Trophoblast cell (in vitro differentiated cells and primary cell): Measurements from ENCODE around the gene CPXM2.

Experiments
- DNase-seq, 2 donors: peaks; one replicate each; pipeline ENCODE4 v3.0.0-alpha.2; 2016
- H2AFZ ChIP-seq: 2 replicates; pipeline ENCODE4 v1.6.1; 2013; ENCODE audit warnings: low read length, moderate library complexity, mild to moderate bottlenecking; ENCODE audit not compliant: insufficient read depth, poor library complexity
- H2AK5ac ChIP-seq: 2 replicates; pipeline ENCODE4 v1.6.1; 2013; ENCODE audit warnings: mild to moderate bottlenecking, low read length
- H2BK120ac ChIP-seq: 2 replicates; pipeline ENCODE4 v1.6.1; 2013; ENCODE audit warnings: low read length, mild to moderate bottlenecking, moderate library complexity; ENCODE audit not compliant: insufficient read depth, poor library complexity
- H2BK12ac ChIP-seq: 2 replicates; pipeline ENCODE4 v1.6.1; 2013; ENCODE audit warnings: mild to moderate bottlenecking, low read length, moderate library complexity
- H2BK5ac ChIP-seq: 2 replicates; pipeline ENCODE4 v1.6.1; 2013; ENCODE audit warnings: low read length, low read depth, moderate library complexity, mild to moderate bottlenecking; ENCODE audit not compliant: poor library complexity
- H3K14ac ChIP-seq: 2 replicates; pipeline ENCODE4 v1.6.1; 2013; ENCODE audit warnings: mild to moderate bottlenecking, low read length
- H3K18ac ChIP-seq: 2 replicates; pipeline ENCODE4 v1.6.1; 2013; ENCODE audit warnings: mild to moderate bottlenecking, low read length
- H3K23ac ChIP-seq: 2 replicates; pipeline ENCODE4 v1.6.1; 2013; ENCODE audit warnings: low read length
- H3K27ac ChIP-seq: 2 replicates; pipeline ENCODE4 v1.5.1; 2013; ENCODE audit warnings: low read depth, mild to moderate bottlenecking, inconsistent platforms, low read length, moderate library complexity
- H3K27me3 ChIP-seq: 2 replicates; pipeline ENCODE4 v1.6.1; 2013; ENCODE audit warnings: inconsistent platforms, mild to moderate bottlenecking, low read length, moderate library complexity; ENCODE audit not compliant: insufficient read depth
- H3K36me3 ChIP-seq, 2 experiments: 1 replicate in 1 of 2; 2 replicates in 1 of 2; pipeline ENCODE4 v1.6.1; 2013; ENCODE audit warnings: low read length in 2 of 2, mild to moderate bottlenecking in 2 of 2, moderate library complexity in 1 of 2; ENCODE audit not compliant: insufficient read depth in 2 of 2, control insufficient read depth in 1 of 2
- H3K4ac ChIP-seq: 2 replicates; pipeline ENCODE4 v1.6.1; 2013; ENCODE audit warnings: low read depth, mild to moderate bottlenecking, low read length, moderate library complexity
- H3K4me1 ChIP-seq, 2 experiments: 1 replicate in 1 of 2; 2 replicates in 1 of 2; pipeline ENCODE4 v1.6.1; 2013; ENCODE audit warnings: low read length in 2 of 2, mild to moderate bottlenecking in 2 of 2, moderate library complexity in 1 of 2; ENCODE audit not compliant: insufficient read depth in 2 of 2, control insufficient read depth in 1 of 2
- H3K4me2 ChIP-seq: 2 replicates; pipeline ENCODE4 v1.6.1; 2013; ENCODE audit warnings: inconsistent platforms, mild to moderate bottlenecking, low read length, moderate library complexity
- H3K4me3 ChIP-seq: 2 replicates; pipeline ENCODE4 v1.5.1; 2013; ENCODE audit warnings: mild to moderate bottlenecking, low read depth, low read length, inconsistent platforms
- H3K79me1 ChIP-seq: one replicate; pipeline ENCODE4 v1.6.1; 2013; ENCODE audit warnings: low read length
- H3K79me2 ChIP-seq: 2 replicates; pipeline ENCODE4 v1.6.1; 2013; ENCODE audit warnings: low read length, mild to moderate bottlenecking; ENCODE audit not compliant: control insufficient read depth, insufficient read depth, poor library complexity
- H3K9ac ChIP-seq: 2 replicates; pipeline ENCODE4 v1.6.1; 2013; ENCODE audit warnings: mild to moderate bottlenecking, low read length
- H3K9me3 ChIP-seq: 2 replicates; pipeline ENCODE4 v1.6.1; 2013; ENCODE audit warnings: low read depth, mild to moderate bottlenecking, control low read depth, inconsistent platforms, low read length; ENCODE audit not compliant: insufficient read depth
- H4K12ac ChIP-seq: 2 replicates; pipeline ENCODE4 v1.6.1; 2013; ENCODE audit warnings: low read depth, mild to moderate bottlenecking, low read length, moderate library complexity
- H4K8ac ChIP-seq: 2 replicates; pipeline ENCODE4 v1.6.1; 2013; ENCODE audit warnings: low read depth, mild to moderate bottlenecking, low read length, moderate library complexity
- H4K91ac ChIP-seq: one replicate; pipeline ENCODE4 v1.6.1; 2013; ENCODE audit warnings: low read depth, mild to moderate bottlenecking, low read length, moderate library complexity
- WGBS: extraction: QIAGEN DNeasy Blood & Tissue Kit; methylation state at CpG from one replicate; pipeline ENCODE4 v1.1.7; 2013; ENCODE audit warnings: missing lambda C conversion rate; ENCODE audit not compliant: insufficient read length, insufficient coverage; ENCODE audit errors: extremely low coverage; 5-methylcytosine and 5-hydroxymethylcytosine counted together

Gene CPXM2

DNA sequence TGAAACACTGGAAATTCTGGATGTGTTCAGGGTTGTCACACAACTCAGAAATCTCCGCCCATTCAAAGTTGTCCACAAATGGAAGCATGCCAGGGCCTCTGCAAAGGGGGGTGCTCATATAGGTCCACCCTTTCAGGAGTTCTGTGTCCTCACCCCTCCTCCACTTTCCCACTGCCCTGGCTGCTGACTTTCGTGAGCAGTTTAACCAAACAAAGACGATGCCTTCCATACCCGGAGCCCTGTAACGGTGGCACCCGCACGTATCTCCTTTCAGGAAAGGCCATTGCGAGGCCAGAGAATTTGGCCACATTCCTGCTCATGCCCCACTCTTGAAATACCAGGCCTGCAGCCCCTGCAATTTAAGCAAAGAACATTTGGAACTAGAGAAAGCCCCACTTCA lies 1.4 kb downstream of the CPXM2 start:
- Histone ChIP-seq H2BK5ac (no peak overlapping the region), H3K4me3 (no peak overlapping the region), H2AK5ac (no peak overlapping the region), H3K9ac (no peak overlapping the region), H3K4me1 (peaks cover 5 to 14% of the 10 kb centered on the region in 2 experiments), H3K23ac (no peak overlapping the region), H3K4me2 (no peak overlapping the region), H3K18ac (no peak overlapping the region), H2AFZ (no peak overlapping the region), H3K4ac (no peak overlapping the region), H4K91ac (no peak overlapping the region), H3K9me3 (no peaks in the 10 kb centered on the region), H2BK12ac (no peak overlapping the region), H3K27ac (no peak overlapping the region), H4K8ac (no peak overlapping the region), H3K79me2 (no peaks in the 10 kb centered on the region), H4K12ac (no peak overlapping the region), H3K36me3 (no peaks in the 10 kb centered on the region), H3K14ac (no peak overlapping the region), H3K27me3 (peaks cover 13% of the 10 kb centered on the region), H2BK120ac (no peak overlapping the region), H3K79me1 (no peaks in the 10 kb centered on the region)
- no CpG with 5 or more reads among the region's 8 CpGs for WGBS
- DNase-seq, result no peak

DNA sequence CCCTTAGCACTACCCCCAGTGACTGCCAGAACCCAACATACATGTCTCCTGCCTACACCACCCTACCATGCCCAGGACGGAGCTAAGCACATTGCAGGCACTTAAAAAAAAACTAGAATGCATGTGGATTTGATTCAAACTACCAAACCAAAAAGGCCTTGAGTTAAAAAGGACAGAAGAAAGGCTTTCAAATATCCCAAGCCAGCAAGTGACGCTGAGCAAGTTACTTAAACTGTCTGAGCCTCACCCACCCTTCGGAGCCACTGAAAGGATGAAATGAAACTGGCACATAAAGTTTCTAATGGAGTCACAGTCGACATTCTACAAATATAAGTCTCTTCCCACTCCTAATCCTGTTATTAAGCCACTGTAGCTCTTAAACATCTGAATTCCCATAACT lies 1.8 kb downstream of the CPXM2 start:
- no peak overlapping the region for H3K18ac ChIP-seq
- H2AK5ac ChIP-seq, result no peak overlapping the region
- no peaks in the 10 kb centered on the region for H3K79me2 ChIP-seq
- H3K4me2 ChIP-seq, result no peak overlapping the region
- no CpG with 5 or more reads among the region's 4 CpGs for WGBS
- H3K23ac ChIP-seq, result no peak overlapping the region
- no peak overlapping the region for H2BK120ac ChIP-seq
- no peak overlapping the region for H3K4ac ChIP-seq
- H2BK5ac ChIP-seq, result no peak overlapping the region
- DNase-seq, result no peak
- peaks cover 2% of the 10 kb centered on the region for H3K9me3 ChIP-seq
- no peaks in the 10 kb centered on the region for H3K36me3 ChIP-seq
- H2BK12ac ChIP-seq, result no peak overlapping the region
- no peak overlapping the region for H4K8ac ChIP-seq
- H3K79me1 ChIP-seq, result no peaks in the 10 kb centered on the region
- H3K4me3 ChIP-seq, result no peak overlapping the region
- H4K12ac ChIP-seq, result no peak overlapping the region
- H2AFZ ChIP-seq, result no peak overlapping the region
- peaks cover 5 to 14% of the 10 kb centered on the region in 2 experiments for H3K4me1 ChIP-seq
- H3K9ac ChIP-seq, result no peak overlapping the region
- H4K91ac ChIP-seq, result no peak overlapping the region
- H3K14ac ChIP-seq, result no peak overlapping the region
- peaks cover 13% of the 10 kb centered on the region for H3K27me3 ChIP-seq
- no peak overlapping the region for H3K27ac ChIP-seq

DNA sequence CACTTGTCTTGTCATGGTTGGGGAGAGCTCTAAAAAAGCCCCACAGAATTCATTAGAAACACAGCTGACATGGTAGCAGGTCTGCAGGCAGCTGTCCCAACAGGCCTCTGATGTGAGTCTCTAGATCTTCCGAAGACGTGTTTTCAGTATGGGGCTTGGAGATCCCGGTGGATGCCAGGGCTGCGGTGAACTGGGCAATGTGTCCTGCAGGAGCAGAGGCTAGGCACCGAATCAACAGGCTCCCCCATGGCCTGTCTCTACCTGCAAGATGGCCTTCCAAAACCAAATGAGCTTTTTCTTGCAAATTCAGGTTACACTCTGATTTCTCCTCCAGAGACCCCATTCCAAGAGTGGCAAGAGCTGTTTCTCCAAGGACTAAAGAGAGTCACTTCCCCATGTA lies 2.9 kb downstream of the CPXM2 start:
- no peak overlapping the region for H4K12ac ChIP-seq
- H3K27me3 ChIP-seq, result peaks cover 13% of the 10 kb centered on the region
- DNase-seq, result no peak
- no peak overlapping the region for H3K18ac ChIP-seq
- no peak overlapping the region for H3K4me2 ChIP-seq
- no peaks in the 10 kb centered on the region for H3K36me3 ChIP-seq
- H3K4me3 ChIP-seq, result no peak overlapping the region
- no peak overlapping the region for H4K91ac ChIP-seq
- no peak overlapping the region for H3K9ac ChIP-seq
- no peak overlapping the region for H3K27ac ChIP-seq
- no peak overlapping the region for H3K14ac ChIP-seq
- no peak overlapping the region for H2BK120ac ChIP-seq
- H3K4ac ChIP-seq, result no peak overlapping the region
- no peak overlapping the region for H2AK5ac ChIP-seq
- no CpG with 5 or more reads among the region's 5 CpGs for WGBS
- H2AFZ ChIP-seq, result no peak overlapping the region
- H2BK12ac ChIP-seq, result no peak overlapping the region
- no peak overlapping the region for H2BK5ac ChIP-seq
- no peak overlapping the region for H3K23ac ChIP-seq
- peaks cover 10 to 18% of the 10 kb centered on the region in 2 experiments for H3K4me1 ChIP-seq
- no peaks in the 10 kb centered on the region for H3K79me2 ChIP-seq
- H4K8ac ChIP-seq, result no peak overlapping the region
- peaks cover 2% of the 10 kb centered on the region for H3K9me3 ChIP-seq
- peaks cover 3% of the 10 kb centered on the region for H3K79me1 ChIP-seq

DNA sequence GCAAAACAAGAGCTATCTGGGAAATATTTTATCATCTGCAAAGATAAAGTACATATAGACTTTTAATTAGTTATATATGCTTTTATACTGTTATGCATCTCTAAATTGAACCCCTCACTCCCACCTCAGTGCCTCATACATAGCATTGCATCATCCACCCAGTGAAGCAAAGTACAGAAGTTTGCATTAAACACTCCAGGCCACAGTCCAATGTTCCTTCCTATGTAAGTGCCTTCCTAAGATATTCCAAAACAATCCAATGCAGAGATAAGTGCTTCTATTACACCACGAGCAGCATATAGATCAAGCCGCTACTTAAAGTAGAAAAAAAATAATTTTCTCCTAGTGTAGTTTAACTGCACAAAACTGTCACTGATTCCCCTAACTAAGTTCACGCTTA lies 3.4 kb downstream of the CPXM2 start:
- Histone ChIP-seq H2BK12ac (no peak overlapping the region), H3K79me2 (no peaks in the 10 kb centered on the region), H3K18ac (no peak overlapping the region), H3K14ac (no peak overlapping the region), H3K27ac (no peak overlapping the region), H3K4me3 (no peak overlapping the region), H2AK5ac (no peak overlapping the region), H3K4me2 (no peak overlapping the region), H3K23ac (no peak overlapping the region), H3K9me3 (peaks cover 2% of the 10 kb centered on the region), H4K8ac (no peak overlapping the region), H3K4me1 (peaks cover 15 to 23% of the 10 kb centered on the region in 2 experiments), H2BK5ac (no peak overlapping the region), H3K4ac (no peak overlapping the region), H3K27me3 (peaks cover 13% of the 10 kb centered on the region), H3K36me3 (no peaks in the 10 kb centered on the region), H2BK120ac (no peak overlapping the region), H3K79me1 (peaks cover 6% of the 10 kb centered on the region), H3K9ac (no peak overlapping the region), H4K91ac (no peak overlapping the region), H2AFZ (no peak overlapping the region), H4K12ac (no peak overlapping the region)
- no peak for DNase-seq
- WGBS, result no CpG with 5 or more reads among the region's 3 CpGs
